GM12891 (cell line): ENCODE results near the gene CEP170B.

Source experiments
- DNase-seq: peaks from one replicate; pipeline ENCODE4 v3.0.0; 2011; ENCODE audit warnings: low spot score; ENCODE audit not compliant: insufficient read length
- FAIRE-seq: peaks from 2 replicates; lab custom pipeline; 2011; peaks lifted over from hg19 to GRCh38; lab: Jason Lieb, UNC
- PAX5 ChIP-seq: IDR thresholded peaks from 2 replicates; pipeline ENCODE4 v1.6.1; 2011; ENCODE audit warnings: low read length, moderate library complexity, mild to moderate bottlenecking; ENCODE audit not compliant: insufficient read depth, severe bottlenecking
- POLR2A ChIP-seq: IDR thresholded peaks from 2 replicates; pipeline ENCODE4 v1.6.1; 2011; ENCODE audit warnings: low read depth, low read length, control low read depth
- POLR2AphosphoS5 ChIP-seq: IDR thresholded peaks from 2 replicates; pipeline ENCODE4 v1.6.1; 2011; ENCODE audit warnings: low read depth, low read length, control low read depth
- POU2F2 ChIP-seq: IDR thresholded peaks from 2 replicates; pipeline ENCODE4 v1.6.1; 2011; ENCODE audit warnings: low read depth, mild to moderate bottlenecking, control low read depth, low read length, moderate library complexity
- SPI1 ChIP-seq: IDR thresholded peaks from 2 replicates; pipeline ENCODE4 v1.6.1; 2011; ENCODE audit warnings: low read depth, low read length, control low read depth
- TAF1 ChIP-seq: IDR thresholded peaks from 2 replicates; pipeline ENCODE4 v1.6.1; 2011; ENCODE audit warnings: low read depth, low read length, control low read depth

The CEP170B gene

GRCh38 chr14:104933746-104934733 lies 69.0 kb downstream of the CEP170B start:
- FAIRE-seq (peak; percentile 13), DNase-seq (no peak)
- no peak for TF ChIP-seq POLR2A
- no peak for TF ChIP-seq POLR2AphosphoS5
- TF ChIP-seq TAF1, result no peak
- TF ChIP-seq PAX5, result no peak
- TF ChIP-seq POU2F2, result no peak
- TF ChIP-seq SPI1, result no peak

DNA sequence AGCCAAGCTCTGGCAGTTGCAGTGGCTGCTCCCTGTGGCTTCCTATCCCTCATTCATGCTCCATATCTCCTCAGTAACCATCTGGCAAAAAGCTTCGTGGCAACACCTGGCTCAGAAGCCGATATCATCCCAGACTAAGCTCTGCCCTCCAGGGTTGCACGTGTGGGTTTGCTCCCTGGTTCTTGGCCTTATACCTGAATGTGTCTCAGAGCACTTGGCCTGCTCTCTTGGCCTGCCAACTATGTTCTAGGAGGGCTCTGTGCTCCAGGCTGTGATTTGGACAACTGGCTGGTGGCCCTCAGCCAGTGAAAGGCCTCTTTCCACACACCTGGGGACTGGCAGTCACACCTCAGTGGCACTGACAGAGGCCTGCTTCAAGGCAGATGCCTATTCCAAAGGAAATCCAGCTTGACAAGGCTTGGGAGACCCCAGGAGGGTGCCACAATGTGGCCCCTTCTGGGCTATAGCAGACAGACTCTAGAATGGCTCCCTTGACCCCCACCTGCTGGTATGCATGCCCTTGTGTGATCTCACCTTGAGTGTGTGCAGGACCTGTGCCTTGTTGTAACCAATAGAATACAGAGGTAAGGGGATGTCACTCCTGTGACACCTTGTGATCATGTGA lies 70.1 kb downstream of the CEP170B start:
- no peak for FAIRE-seq
- DNase-seq, result no peak
- TF ChIP-seq SPI1 (no peak), POU2F2 (no peak), PAX5 (no peak), TAF1 (no peak), POLR2A (no peak), POLR2AphosphoS5 (no peak)

DNA sequence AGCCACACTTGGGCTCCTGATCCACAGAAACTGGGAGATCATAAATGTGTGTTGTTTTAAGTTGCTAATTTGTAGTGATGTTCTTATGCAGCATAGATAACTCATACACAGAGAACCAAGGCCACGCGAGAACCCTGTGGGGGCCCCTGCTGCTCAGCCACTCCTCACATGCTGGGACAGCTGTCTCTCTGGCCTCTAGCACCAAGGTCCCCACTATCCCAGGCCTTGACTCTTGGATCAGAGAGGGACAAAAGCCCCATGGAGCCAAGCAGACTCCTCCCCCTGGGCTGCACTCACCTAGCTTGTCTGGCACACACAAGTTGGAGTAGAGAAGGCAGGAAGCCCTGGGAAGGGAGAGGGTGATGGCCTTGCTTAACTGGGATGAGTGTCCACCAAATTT lies 70.9 kb downstream of the CEP170B start:
- FAIRE-seq, result no peak
- no peak for DNase-seq
- TF ChIP-seq SPI1, result no peak
- no peak for TF ChIP-seq PAX5
- TF ChIP-seq POLR2A, result no peak
- TF ChIP-seq TAF1, result no peak
- TF ChIP-seq POU2F2, result no peak
- no peak for TF ChIP-seq POLR2AphosphoS5

DNA sequence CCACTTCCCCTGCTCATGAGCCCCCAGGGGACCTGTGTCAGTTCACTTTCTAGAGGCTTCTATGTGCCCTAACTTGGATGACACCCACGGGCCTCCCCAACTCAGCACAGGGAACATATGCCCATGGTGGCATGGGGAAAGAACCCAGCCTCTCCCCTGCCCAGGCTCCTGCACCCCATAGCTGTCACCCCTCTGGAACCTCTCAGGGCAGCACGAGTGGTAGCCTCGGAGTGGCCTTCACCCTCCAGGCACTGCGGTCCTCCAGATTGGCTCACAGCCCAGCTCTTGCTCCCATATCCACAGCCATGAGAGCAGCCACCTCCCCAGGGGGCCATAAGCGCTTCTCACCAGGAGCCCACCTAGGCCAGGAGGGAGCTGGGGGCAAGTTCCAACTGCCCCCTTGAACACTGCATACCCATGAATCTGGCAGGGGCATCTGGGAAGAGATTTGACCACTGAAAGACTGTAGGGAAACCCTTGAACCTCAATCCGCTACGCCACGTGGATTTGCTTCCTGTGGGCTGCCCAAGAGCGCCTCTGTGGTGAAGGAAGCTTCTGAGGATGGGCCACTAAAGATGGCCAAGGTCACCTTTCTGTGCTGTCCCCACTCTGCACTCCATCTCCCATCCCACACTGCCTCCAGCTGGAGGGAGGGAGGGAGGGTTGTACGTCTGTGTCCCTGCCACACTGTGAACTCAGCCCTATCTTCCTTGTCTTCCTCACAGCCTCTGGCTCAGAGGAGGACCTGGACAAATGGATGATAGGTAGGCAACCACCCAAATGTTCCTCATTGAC lies 71.5 kb downstream of the CEP170B start:
- TF ChIP-seq POLR2A (no peak), POU2F2 (no peak), PAX5 (no peak), POLR2AphosphoS5 (no peak), TAF1 (no peak), SPI1 (no peak)
- FAIRE-seq (no peak), DNase-seq (no peak)

GRCh38 chr14:104937161-104937560 lies 72.1 kb downstream of the CEP170B start:
- TF ChIP-seq SPI1, result no peak
- no peak for TF ChIP-seq POU2F2
- TF ChIP-seq POLR2AphosphoS5, result no peak
- no peak for TF ChIP-seq POLR2A
- no peak for TF ChIP-seq PAX5
- no peak for TF ChIP-seq TAF1

GRCh38 chr14:104937694-104938365 lies 72.8 kb downstream of the CEP170B start:
- no peak for DNase-seq
- TF ChIP-seq PAX5 (no peak), TAF1 (no peak), POU2F2 (no peak), SPI1 (no peak), POLR2A (no peak), POLR2AphosphoS5 (no peak)

More at GRCh38 chr14:104937161-104937560, 72.1 kb downstream of the CEP170B start:
- FAIRE-seq, result no peak
- no peak for DNase-seq

GRCh38 chr14:104938436-104938835 lies 73.4 kb downstream of the CEP170B start:
- DNase-seq, result no peak
- no peak for TF ChIP-seq POU2F2
- no peak for TF ChIP-seq POLR2AphosphoS5
- TF ChIP-seq POLR2A, result no peak
- no peak for TF ChIP-seq SPI1
- no peak for TF ChIP-seq TAF1
- TF ChIP-seq PAX5, result no peak

More at GRCh38 chr14:104937694-104938365, 72.8 kb downstream of the CEP170B start:
- FAIRE-seq, result no peak

DNA sequence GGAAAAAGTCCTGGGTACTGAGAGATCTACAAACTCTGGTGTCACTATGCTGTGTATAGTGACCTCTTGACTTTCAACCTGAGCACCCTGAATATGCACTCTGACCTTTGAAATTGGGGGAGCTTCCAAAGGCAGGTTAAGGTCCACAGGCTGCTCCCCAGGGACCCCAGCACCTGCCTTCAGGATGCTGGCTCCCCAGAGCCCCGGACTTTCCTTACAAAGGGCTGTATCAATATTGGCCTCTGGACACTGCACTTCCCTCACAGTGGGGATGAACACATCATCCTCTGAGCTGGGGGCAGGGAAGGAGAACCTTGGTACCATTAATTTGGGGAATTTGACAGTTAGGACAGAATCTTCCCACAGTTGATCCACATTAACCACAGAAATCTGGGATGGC lies 73.9 kb downstream of the CEP170B start:
- DNase-seq (no peak), FAIRE-seq (no peak)
- no peak for TF ChIP-seq POU2F2
- TF ChIP-seq PAX5, result no peak
- TF ChIP-seq POLR2A, result no peak

More at GRCh38 chr14:104938436-104938835, 73.4 kb downstream of the CEP170B start:
- FAIRE-seq, result no peak
